KBM-7 (cell line): ENCODE measurements around the gene RPL13.
A peak's percentile ranks its signal among the peaks of the same experiment; 100 is the strongest.

Experiments used
- DNase-seq: peaks from one replicate; pipeline ENCODE4 v3.0.0-alpha.2; 2015
- in situ Hi-C: fragments of 300-500 bp; cut with MboI; formaldehyde crosslinking; loops from 2 replicates; pipeline ENCODE4 v1.14.3; 2020; ENCODE audit warnings: low sequenced_read_pairs, low pct_unique_long_range_greater_than_20kb, mixed read lengths

Gene RPL13

GRCh38 chr16:89607937-89608740, 47.7 kb downstream of the RPL13 start:
- in situ Hi-C loops, result no loop called here
- DNase-seq, result peak; percentile 26

GRCh38 chr16:89610108-89610453, 49.6 kb downstream of the RPL13 start:
- no peak for DNase-seq

GRCh38 chr16:89612415-89613166, 52.1 kb downstream of the RPL13 start:
- in situ Hi-C loops, result no loop called here
- no peak for DNase-seq

More at GRCh38 chr16:89610108-89610453, 49.6 kb downstream of the RPL13 start:
- in situ Hi-C loops, result no loop called here

- in situ Hi-C loops, result no loop called here
- DNase-seq, result peak; percentile 90
Observed at GRCh38 chr16:89613231-89613953, 52.9 kb downstream of the RPL13 start, which contains the start of gene DPEP1. Gene DPEP1 (plus strand): TSS chr16:89613642. CDS start chr16:89630411, 16,769 bp downstream.

GRCh38 chr16:89613954-89614459, 53.5 kb downstream of the RPL13 start:
- no peak for DNase-seq
- in situ Hi-C loops, result no loop called here
